Activated CD4-positive, alpha-beta T cell treated with anti-CD3 and anti-CD28 coated beads for 48 hours (primary cell): ENCODE results near the gene HIVEP3.
A peak's percentile ranks its signal among the peaks of the same experiment; 100 is the strongest.

ENCODE experiments used
- DNase-seq: peaks from one replicate; pipeline ENCODE4 v3.0.0-alpha.2; 2020

Gene HIVEP3

DNA sequence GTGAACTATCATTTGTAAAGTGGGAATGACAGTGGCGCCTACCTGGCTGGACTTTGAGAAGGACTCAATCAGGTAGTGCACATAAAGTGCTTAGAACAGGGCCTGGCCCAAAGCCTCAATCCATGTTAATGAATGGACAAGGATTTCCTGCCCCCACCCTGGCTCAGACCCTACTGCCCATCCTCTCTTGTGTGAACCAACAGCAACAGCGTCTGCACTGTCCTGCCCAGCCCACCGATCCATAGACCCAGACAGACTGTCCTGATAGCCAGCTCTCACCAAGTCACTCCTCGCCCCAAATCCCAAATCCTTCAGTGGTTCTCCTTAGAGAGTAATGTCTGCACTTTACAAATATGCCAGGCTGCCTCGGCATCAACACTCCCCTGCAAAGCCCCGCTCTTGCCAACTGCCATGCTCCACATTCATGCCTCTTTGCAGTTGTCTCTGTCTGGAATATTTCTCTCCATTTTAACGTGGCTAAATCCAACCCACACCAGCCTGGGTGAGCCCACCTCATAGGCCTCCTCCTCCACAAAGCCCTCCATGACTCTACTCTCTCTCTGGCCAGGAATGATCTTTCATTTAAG is 276.7 kb downstream of the HIVEP3 start:
- no peak for DNase-seq

DNA sequence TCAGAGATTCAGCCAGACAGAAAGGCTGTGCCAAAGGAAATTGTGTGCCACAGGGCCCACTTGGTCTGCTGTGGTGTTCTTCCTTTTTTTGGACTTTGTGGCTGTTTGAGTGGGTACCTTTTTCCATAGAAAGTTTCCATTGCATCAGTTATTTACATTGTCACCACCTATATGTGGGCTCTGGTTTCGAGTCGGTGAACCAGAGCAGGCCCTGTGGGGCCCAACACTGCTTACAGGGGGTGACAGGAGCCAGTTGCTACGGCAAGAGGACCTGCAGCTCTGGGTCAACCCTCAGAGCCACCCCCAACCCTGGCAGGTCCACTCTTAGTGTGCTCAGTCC is 277.3 kb downstream of the HIVEP3 start:
- peak; percentile 69 for DNase-seq

DNA sequence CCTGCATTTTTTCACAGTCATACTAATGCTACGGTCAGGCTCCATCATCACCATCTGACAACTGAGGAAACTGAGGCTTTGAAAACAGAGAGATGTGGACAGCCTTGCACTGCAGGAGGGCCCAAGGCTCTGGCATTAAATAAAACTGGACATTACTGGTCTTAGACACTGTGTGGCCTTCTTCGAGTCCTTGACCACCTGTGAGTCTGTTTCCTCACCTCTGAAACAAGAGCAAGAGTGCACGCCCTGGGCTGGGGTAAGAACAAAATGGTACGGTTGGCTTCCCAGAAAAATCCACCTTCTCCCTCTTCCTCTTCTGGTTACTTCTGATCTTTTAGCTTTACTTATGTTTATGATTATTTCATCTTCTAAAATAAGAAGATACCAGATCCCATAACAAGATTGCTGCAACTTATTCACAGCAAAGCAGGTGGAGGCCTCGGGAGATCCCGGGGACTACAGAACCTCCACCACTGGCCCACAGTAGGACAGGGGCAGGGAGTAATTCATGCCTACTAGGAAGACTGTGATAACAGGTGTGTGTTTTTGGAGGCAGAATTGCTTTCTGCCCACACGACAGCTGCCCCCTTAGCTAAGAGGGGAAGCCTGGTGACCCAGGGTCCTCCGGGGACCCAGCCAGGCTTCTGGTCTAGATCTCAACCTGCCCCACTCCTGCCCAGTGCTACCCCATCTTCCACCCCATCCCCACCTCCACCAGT is 277.8 kb downstream of the HIVEP3 start:
- no peak for DNase-seq

DNA sequence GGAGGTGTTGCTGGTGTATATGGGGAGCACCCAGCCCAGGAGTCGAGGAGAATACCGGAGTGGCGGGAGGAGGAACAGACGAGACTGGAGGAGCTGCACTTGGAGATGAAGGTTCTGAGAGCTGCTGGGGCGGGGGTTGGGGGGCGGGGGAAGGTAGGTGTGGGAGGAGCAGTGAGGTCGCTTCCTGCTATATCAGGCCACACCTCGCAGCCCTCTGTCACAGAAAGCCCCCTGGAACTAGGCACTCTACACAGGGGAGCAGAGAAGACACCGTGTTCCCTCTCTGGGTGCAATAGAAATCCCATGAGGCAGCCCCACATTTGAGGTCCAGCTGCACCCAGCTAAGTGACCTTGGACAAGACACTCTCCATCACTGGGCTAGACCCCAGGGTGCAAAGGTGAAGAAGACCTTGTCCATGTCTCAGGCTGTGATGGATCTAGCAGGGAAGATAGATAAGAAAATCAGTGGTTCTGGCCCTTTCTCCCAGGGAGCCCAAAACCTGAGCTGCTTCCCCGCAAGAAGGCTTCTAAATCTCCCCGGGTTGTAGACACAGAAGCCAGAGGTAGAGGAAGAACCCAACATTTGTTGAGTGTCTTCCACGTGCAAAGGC is 278.5 kb downstream of the HIVEP3 start:
- DNase-seq, result no peak

DNA sequence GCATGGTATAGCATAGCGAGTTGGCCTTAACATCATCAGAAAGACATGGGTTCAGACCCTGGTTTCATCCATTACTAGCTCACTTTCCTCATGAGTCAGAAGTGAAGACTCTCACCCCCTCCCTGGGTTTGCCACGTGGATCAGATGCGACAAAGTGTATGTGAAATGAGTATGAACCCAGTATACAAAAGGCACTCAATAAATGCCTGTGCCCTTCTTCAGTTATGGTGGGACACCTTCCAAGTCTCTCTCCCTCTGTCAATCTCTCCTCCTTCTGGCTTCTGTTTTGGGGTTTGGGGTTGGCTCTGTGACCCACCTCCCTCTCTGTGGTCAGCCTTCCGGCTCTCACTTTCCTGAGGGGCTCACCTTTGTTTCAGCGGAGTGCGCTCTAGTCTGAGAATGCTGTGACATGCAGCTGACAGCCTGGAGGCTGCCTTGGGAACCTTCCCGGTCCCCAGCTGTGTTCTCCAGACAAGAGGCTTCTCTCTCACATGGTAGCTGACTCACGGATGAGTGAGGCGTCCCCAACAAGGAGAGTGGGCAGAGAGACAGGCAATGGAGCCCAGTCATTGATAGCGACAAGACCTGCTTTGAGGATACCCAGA is 279.3 kb downstream of the HIVEP3 start:
- peak; percentile 80 for DNase-seq

DNA sequence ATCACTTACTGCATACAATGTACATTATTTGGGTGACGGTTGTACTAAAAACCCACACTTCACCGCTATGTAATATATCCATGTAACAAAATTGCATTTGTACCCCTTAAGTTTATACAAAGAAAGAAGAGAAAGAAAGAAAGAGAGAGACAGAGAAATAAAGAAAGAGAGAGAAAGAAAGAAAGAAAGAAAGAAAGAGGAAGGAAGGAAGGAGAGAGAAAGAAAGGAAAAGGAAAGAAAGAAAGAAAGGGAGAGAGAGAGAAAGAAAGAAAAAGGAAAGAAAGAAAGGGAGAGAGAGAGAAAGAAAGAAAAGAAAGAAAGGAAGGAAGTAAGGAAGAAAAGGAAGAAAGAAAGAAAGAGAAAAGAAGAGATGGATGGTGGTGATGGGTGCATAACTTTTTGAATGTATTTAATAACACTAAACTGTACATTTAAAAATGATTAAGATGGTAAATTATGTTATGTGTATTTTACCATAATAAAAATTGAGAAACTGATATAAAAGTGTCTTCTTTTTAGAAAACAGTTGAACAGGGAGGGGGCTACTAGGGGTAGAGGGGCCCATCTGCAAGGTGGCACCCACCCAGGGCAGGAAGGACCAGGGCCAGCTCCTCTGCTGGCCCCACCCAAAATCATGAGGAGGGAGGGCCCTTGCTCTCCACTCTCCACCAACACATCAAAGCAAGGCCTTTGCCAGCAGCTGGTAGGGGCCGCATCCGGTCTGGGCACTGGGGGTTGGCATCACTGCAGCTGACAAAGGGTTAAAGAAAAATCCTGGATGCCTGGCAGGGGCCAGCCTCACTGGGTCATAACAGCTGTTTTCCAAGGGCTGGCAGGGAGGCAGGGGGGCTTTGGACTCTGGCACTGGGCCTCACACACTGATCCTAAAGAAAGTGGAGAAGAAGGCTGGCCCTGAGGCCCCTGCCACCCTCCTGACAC is 280.4 kb downstream of the HIVEP3 start:
- no peak for DNase-seq

DNA sequence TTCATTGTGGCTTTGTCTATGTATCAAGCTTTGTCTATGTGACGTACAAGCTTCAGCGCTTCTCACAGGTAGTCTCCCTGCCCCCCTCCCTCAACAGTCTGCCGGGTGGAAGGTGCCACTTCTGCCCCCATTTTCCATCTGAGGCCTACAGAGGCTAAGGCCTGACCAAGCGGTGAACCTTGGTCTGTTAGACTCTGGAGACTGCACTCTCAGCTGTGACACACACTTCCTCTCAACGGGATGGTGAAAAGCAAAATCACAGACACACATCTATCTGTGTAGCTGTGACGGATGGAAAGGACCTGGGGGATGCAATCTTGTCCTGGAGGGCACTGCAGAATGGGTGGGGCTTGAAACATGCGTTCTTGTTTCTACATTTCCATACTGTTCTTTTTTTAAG is 281.4 kb downstream of the HIVEP3 start:
- DNase-seq, result no peak

DNA sequence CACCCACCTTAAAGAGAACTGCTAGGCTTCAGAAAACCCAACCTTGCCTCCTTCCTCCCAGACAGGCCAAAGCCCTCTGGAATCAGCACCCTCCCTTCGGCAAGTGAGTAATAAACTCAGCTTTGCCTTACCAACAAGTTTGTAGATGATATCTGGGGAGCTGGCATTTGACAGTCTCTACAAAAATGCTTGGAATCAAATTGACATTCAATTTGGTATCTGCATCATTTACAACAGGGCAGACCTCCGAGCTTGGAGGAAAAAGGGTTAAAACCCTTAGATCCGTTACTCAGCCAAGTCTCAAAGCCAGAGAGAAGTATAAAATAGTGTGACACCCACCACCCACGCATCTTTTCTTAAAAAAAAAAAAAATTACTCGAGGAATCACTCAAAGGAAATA is 285.0 kb downstream of the HIVEP3 start:
- no peak for DNase-seq

DNA sequence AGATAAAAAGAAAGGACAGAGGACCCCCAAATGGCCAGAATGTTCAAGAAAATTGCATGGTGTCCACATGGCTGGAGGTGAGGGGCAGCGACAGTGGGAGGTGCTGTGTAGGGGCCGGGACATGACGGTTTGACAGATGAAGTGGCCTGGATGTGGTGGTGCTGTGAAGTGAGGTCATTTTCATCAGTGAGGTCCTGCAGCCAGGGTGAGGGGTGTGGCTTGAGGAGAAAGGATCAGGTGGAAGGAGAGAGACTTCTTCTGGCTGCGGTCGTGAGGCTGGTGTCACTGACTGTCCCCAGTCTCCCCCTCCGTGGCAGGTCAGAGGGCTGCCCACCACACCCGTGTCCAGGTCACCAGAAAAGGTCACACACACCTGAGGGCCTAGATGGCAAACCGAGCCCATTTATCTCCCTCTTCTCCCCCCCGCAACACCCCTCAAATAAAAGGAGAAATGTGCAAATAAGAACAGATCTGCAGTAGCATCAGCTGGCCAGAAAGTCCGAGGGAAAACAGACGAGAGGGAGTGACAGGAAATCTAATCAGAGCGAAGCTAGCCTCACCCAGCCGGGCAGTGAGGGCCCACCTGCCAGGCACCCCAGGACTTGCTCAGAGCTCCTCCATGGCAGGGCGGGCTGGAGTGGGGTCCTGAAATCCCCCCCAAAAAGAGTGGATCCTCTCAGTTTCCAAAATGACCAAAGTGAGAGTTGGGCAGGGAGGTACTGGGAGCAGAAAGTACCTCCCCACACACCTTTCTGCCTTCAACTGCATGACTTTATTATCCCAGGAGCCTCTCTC is 285.7 kb downstream of the HIVEP3 start:
- no peak for DNase-seq

DNA sequence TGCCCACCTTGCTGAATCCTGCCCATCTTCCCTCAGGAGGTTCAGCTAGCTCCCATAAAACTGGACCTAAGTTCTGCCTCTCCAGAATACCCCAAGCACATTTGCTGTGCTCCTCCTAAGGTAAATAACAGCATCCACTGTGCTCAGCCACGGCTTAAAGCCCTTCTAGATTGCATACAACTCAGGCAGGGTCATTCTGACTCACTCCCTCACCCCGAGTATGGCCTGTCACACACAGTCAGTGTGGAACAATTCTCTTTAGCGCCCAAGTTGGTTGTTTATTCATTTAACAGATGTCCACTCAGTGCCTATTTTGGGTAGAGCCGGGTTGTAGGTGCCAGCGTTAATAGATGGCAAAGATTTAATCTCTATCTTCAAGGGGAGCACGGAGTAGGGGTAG is 286.8 kb downstream of the HIVEP3 start:
- no peak for DNase-seq

DNA sequence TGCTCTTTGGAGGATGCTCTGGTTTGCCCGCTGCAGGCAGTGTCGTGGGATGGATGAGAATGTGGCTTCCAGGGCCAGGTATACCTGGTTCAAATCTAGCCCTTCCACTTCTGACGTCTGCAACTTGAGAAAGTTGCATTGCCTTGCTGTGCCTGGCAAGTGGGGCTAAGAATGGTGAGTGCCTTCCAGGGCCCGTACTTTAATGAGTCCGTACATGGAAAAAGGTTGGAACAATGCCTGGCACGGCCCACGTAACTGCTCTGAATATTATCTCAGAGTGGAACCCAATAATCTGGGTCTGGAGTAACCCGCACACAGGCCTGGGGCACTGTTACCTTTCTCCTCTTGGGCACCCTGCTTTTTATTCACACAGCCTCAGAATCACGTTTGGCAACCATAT is 287.6 kb downstream of the HIVEP3 start:
- no peak for DNase-seq

DNA sequence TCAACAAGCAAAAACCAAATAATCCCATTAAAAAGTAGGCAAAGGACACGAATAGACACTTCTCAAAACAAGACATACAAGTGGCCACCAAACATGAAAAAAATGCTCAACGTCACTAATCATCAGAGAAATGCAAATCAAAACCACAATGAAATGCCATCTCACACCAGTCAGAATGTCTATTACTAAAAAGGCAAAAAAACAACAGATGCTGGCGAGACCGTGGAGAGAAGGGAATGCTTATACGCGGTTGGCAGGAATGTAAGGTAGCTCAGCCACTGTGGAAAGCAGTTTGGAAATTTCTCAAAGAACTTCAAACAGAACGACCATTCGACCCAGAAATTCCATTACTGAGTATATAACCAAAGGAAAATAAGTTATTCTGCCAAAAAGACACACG is 289.2 kb downstream of the HIVEP3 start:
- DNase-seq, result no peak

DNA sequence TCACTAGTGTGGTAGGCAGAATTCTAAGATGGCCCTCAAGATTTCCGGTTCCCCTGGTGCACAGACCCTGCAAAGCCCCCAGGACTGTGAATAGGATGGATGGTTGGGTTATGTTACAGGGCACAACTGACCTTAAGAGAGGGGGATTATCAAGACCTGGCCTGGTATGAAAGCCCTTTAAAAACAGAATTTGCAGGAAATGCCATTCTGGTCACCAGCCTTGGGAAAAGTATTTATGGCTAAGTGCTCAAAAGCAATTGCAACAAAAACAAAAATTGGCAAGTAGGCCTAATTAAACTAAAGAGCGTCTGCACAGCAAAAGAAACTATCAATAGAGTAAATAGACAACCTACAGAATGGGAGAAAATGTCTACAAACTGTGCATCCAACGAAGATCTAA is 289.6 kb downstream of the HIVEP3 start:
- no peak for DNase-seq

DNA sequence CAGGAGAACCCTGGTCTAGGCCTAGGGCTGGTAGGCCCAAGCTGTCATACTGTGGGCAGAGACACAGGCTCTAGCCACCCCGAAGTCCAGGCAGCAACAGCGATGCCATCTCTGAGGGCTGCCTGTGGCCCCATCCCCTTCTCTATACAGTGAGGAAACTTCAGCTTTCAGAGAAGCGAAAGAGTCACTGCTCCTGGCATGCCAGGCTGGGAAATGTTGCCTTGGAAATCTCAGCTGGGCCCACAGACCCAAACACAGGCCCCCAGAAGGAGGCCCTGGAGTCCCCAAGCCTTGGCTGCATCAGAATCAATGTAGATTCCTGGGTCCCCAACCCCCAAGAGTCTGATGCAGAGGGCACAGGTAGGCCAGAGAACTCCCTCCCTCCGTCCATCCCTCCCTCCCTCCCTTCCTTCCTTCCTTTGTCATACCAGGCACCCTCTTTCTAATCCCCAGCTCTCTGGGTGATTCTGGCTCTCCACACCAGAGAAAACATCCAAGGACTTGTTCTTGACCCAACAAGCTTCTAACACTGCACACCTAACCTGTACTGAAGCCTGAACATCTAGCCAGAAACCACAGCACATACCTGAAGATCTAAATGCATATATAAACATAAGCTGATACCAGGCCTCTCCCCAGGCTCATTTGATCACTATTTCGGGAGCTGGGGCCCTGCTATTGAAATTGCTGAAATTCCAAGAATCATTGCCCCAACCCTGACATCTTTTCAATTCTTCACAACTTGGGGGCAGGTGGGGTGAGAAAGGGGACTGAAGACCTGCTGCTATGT is 291.0 kb downstream of the HIVEP3 start:
- no peak for DNase-seq

DNA sequence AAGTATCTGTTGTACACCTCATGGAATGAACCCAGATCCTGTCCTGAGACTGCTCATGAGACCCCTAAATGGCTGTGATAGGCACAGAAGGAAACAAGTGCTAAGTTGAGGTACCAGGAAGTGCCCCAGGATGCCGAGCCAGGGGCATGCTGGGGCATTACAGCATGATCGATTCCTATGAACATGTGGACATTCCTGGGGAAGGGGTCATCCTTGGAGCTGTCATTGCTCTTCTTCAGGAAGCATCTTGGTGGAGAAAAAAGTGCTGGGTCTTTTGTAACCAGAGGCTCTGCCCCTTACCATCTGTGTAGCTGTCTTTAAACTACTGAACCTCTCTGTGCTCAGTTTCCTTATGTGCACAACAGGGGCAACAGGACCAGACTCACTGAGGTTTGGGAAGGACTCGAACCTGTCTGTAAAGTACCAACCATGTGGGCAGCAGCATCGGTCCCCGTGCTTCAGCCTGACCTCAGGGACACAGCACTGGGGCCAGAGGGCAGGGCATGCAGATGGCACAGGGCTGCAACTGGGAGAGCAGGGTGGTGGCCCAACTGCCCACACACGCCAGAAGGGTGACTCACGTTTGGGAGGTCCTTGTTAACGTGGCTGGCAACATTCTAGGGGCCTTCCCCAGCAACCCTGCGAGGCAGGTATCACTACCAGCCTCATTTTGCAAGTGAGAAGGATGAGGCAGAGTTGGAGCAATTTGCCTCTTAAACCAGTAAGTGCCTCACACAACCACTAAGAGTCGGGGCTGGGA is 291.9 kb downstream of the HIVEP3 start:
- peak; percentile 80 for DNase-seq

DNA sequence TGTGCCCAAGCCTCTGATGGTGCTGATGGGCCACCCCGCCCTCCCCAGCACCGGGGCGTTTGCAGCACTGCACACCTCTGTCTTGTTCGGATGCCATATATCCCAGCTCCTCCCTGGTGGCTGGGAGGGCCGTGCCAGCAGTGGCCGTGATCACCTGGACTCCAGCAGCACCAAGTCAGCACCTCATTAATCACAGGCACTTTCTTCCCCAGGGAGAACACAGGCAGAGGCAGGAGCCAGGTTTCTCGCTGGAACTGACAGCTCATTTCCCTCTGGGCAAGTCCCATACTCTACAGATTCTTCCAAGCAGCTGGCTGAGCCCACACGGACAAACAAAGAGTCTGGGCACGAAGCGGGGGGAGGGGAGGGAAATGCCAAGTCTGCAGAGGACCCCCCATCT is 292.6 kb downstream of the HIVEP3 start:
- DNase-seq, result no peak

DNA sequence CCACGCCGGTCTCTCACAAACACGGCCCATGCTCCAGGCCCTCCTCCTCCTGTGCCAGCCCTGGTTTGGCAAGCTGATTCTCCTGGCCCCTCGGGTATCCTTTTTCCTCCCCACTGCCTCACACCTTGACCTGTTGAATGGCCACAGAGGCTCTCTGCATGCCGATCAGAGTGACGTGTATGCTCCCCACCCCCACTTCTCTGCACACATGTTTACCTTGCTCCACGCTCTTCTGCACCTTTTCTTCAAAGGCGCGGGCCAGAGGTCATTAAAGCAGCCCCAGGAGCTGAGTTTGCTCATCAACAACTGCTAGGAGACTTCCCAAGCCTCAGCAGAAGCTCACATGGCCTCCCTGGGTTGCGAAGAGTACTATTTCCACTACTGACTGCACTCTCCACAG is 295.0 kb downstream of the HIVEP3 start:
- no peak for DNase-seq

DNA sequence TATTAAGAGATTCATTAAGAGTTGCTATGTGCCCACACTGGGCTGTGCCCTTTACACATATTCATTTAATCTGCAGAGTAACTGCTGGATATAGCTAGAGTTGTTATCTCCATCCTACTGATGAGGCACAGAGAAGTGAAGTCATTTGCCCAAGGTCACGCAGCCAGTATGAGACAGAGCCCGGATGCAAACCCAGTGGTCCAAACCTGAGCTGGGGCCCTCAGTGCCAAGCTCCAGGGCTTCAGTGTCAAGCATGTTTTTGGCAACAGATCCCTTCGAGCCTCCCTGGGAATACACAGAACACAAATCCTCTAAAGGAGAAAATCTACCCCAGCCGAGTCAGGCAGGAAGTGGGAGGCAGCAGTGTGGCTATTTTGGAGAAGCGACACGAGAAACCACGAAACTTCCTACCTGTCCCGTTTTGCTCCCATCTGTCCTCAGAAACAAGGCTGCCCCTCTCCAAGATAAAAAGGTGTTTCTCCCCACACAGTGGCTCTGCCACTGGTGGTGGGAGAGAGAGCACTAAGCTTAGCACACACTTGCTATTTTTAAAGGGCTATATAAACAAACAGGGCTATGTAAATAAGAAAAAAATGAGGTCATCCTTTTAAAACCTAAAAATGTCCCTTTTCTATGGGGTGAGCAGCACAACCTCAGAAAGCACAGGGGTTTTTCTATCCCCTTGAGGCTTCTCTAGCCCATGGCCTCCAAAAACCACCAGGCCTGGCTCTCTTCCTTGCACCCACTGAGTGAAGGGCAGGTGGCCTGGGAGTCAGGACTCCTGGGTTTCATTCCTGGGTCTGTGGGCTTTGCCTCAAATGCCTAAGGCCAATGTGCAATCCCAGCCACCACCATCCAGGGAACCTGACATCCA is 295.6 kb downstream of the HIVEP3 start:
- no peak for DNase-seq

DNA sequence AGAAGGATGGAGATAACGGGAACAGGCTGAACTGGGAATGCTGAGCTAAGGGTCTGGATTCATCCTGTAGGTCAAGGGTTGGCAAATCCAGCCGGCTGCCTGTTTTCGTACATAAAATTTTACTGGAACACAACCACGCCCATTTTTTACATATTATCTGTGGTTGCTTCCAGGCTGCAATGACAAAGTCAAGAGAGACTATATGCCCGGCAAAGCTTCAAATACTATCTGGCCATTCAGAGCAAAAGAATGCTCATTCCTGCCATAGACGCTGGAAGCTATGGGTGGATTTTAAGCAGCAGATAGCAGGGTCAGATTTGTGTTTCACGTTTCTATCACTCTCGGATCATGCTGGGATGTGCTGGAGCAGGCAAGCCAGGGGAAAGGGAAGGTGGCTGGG is 296.3 kb downstream of the HIVEP3 start:
- no peak for DNase-seq

DNA sequence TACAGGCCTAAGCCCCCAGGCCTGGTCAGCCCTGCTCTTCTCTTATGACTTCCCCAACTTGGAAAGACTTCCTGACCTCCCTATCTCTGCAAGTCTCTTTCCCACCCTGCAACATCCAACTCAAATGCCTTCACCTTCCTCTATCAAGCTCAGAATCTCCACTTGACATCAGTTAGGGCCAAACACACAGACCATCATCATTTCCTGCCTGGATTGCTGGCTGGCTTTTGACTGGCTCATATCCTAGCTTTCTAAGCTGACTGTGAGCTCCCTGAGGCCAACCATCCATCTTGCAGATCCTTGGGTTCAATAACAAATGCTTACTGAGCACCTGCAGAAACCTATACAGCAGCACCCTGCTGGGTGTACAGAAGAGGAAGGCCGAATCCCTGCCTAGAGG is 296.9 kb downstream of the HIVEP3 start:
- DNase-seq, result no peak
